HG03064 (cell line): Measurements from ENCODE around the gene OTUD7B.
"Not testable (repeated sequence)": the region's sequence is repeated elsewhere in the genome, so short reads cannot be mapped to it uniquely, and the experiment has no call there.

Experiments
- ATAC-seq: cut with Tn5 transposase; IDR thresholded peaks from one replicate; pipeline ENCODE4 v1.9.1; 2021; ENCODE audit warnings: low read depth; ENCODE audit not compliant: unreplicated experiment

OTUD7B gene

GRCh38 chr1:150010393-150011115 is at the start of gene OTUD7B:
Gene OTUD7B, minus strand, starts transcription at chr1:150010726. Its CDS starts 33,216 bp downstream, at chr1:149977510.
- peak; percentile 66 for ATAC-seq

DNA sequence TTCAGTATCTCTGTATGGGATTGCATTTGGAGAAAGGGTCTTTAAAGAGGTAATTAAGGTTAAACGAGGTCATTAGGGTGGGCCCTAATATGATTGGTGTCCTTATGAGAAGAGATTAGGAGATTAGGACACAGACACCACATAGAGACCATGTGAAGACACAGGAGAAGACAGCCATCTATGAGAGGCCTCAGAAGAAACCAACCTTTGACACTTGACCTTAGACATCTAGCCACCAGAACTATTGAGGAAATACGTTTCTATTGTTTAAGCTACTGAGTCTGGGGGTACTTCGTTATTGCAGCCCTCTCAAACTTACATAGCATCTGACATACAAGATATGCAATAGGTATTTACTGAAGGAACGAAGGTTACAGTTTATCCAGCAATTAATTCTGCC is 49.7 kb upstream of the OTUD7B start:
- ATAC-seq: no peak

DNA sequence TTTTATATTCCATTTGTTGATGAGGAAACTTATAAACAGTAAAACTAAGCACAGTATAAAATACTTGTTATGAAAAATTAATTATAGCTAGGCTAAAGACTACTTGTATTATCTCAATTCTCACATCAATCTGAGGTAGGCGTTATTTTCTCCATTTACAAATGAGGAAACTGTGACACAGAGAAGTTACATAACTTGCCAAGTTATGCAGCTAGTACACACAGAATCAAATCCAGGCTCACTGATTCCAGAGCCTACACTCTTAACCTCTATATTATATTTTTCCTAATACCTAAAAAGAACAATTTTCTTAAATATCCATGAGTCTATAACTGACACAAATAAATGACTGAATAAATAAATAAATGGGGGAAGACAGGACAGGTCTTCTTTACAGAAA is 45.9 kb upstream of the OTUD7B start:
- no peak for ATAC-seq

DNA sequence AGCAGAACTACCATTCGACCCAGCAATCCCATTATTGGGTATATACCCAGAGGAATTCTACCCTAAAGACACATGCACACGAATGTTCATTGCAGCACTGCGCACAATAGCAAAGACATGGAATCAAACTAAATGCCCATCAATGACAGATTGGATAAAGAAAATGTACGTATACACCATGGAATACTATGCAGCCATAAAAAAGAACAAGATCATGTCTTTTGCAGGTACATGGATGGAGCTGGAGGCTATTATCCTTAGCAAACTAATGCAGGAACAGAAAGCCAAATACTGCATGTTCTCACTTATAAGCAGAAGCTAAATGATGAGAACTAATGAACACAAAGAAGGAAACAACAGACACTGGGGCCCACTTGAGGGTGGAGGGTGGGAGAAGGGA is 45.0 kb upstream of the OTUD7B start:
- ATAC-seq: not testable (repeated sequence)

- ATAC-seq: no peak
Measured at GRCh38 chr1:150053926-150054325, 43.4 kb upstream of the OTUD7B start.

DNA sequence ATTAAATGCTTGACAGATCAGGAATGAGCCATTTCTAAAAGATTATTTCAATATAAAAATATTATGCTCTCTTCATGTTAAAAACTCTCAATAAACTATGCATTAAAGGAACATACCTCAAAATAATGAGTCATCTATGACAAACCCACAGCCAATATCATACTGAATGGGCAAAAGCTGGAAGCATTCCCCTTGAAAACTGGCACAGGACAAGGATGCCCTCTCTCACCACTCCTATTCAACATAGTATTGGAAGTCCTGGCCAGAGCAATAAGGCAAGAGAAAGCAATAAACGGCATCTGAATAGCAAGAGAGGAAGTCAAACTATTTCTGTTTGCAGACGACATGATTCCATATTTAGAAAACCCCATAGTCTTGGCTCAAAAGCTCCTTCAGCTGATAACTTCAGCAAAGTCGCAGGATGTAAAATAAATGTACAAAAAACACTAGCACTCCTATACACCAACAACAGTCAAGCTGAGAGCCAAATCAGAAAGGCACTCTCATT is 41.4 kb upstream of the OTUD7B start:
- ATAC-seq: not testable (repeated sequence)

DNA sequence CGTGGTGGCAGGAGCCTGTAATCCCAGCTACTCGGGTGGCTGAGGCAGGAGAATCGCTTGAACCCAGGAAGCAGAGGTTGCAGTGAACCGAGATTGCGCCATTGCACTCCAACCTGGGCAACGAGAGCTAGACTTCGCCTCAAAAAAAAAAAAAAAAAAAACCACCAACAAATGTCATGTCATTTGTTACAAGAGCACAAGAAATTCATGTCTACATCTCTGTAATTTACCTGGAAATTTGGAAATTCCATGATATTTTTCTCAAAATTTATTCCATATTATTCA is 40.5 kb upstream of the OTUD7B start:
- ATAC-seq: no peak

GRCh38 chr1:150049926-150050325 is 39.4 kb upstream of the OTUD7B start:
- no peak for ATAC-seq

DNA sequence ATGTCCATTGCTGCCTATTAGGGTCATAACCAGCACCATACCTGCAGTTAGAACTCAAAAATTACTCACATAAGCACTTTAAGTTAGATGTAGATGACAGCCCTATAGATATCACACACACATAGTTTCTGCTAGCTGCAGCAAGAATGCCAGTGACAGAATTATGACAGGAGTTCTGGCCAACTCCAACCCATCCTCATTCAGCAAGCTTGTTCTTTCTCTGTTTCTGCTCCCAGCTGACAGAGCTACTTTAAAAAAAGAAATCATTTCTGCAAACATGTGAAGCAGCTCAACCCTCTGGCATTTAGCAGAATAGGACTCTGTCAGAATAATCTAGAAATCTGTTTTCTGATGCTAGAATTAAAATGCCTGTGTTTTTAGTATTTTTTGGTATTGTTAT is 23.8 kb upstream of the OTUD7B start:
- no peak for ATAC-seq

DNA sequence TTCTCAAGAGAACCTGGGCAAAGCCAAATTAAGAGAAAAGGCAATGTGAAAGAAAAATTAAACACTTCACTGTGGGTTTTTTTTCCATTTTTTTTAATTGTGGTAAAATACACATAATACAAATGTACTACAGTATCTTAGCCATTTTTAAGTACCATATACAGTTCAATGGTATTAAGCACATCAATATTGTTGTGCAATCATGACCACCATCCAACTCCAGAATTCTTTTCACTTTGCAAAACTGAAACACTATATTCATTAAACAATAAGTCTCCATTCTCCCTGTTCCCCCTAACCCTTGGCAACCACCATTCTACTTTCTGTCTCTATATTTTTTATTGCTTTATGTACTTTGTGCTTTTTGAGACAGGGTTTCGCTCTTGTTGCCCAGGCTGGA is 17.8 kb upstream of the OTUD7B start:
- no peak for ATAC-seq

DNA sequence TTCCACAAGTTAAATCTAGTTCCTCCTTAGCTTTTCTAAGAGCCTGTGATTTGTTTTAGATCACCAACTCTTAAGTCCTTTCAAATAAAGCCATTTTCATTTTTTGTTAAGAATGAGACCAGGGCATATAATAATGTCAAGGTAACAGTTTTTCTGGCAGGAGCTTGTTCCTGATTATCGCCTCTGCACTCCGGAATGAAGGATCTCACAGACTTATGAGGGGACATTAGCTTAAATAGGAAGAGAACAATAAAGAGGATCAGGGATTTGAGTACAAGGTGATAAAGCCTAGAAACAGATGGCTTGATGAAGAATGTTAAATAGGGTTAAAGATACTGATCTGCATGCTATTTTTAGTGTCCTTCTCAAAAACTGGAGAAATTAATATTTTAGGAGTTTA is 13.6 kb upstream of the OTUD7B start:
- ATAC-seq: no peak

- no peak for ATAC-seq
Measured at GRCh38 chr1:150022357-150022756, 11.8 kb upstream of the OTUD7B start.

DNA sequence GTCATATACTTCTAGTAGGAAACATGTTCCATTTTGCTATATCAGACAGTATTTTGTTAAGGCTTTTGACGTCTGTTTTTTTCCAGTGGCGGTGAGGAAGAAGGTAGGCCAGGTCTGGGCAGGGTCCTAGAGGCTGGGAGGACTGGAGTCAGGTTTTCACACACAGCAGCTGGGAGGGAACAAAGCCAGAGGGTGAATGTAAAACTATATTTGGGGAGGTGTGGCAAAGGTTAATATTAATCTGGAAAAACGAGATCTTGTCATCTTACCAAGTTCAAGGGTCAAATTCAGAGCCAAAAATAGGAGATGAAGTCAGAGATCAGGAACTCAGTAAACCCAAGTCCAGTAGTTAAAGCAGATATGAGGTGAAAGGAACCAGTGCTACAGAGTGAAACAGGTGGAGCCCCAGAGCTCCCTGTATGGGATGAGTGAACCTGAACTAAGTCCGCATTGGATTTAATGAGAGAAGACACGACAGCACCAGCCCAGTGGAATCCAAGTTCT is 10.7 kb upstream of the OTUD7B start:
- ATAC-seq: no peak

GRCh38 chr1:150020711-150021110 is 10.2 kb upstream of the OTUD7B start:
- ATAC-seq: no peak

DNA sequence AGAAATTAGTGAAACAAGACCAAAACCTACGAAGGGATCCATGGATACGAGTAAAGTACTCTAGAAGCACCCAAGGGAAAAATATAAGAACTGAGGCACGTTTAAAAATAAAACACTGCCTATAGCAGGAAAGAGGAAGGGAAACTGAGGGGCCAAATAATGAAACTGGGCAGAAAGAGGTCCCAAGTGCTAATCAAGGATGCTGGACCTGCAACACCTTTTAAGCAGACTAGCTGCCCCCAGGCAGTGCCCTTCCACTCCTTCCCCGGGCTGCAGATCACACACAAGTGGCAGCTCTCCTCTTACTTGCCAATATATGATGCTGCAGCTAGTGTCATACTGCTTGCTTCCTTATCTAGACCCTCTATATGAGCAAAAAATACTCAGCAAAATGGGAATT is 7.6 kb upstream of the OTUD7B start:
- no peak for ATAC-seq

GRCh38 chr1:150017206-150017750 is 6.8 kb upstream of the OTUD7B start:
- no peak for ATAC-seq

DNA sequence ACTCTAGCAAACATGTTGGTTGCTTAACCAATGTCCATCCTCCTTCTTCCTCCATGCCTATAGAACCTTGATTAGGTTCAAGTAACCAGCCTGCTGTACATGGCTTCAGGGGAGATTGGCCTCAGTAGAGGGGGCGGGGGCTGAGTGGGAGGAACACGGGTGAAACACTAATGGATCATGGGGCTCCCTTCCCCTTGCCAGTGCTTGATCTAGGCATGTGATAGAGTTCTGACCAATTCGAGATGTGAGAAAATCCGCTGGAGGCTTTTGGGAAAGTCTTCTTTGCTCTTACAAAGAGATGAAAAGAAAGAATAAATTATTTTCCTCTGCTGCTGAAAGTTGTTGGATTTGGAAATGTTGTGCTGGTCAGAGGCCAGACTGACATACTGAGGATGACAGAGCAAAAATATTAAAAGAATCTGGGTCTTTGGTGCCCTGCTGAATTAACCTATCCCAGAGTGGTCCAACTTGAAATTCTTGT is 5.2 kb upstream of the OTUD7B start:
- no peak for ATAC-seq

DNA sequence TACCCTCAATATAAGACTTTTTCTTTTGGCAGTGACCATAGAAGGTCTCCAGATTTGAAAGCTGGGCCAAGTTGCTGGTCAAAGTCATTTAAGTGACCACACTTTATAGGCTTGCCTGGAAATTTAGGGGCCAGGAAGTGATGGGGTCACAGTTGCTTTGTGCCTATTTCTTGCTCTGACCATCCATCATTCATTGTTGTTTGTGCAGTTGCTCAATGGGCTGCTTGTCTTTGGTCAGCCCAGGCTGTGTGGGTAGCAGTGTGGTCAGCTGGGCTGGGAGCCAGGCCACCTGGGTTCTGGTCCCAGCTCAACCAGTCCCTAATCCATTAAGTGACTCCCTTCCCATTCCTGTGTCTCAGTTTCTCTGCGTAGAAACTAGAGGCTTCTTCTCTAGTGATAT is 2.1 kb upstream of the OTUD7B start:
- ATAC-seq: no peak

GRCh38 chr1:150009604-150010392 is 728 bp downstream of the OTUD7B start:
- ATAC-seq: peak; percentile 14

- no peak for ATAC-seq
Measured at GRCh38 chr1:150008699-150009098, 1.8 kb downstream of the OTUD7B start.

DNA sequence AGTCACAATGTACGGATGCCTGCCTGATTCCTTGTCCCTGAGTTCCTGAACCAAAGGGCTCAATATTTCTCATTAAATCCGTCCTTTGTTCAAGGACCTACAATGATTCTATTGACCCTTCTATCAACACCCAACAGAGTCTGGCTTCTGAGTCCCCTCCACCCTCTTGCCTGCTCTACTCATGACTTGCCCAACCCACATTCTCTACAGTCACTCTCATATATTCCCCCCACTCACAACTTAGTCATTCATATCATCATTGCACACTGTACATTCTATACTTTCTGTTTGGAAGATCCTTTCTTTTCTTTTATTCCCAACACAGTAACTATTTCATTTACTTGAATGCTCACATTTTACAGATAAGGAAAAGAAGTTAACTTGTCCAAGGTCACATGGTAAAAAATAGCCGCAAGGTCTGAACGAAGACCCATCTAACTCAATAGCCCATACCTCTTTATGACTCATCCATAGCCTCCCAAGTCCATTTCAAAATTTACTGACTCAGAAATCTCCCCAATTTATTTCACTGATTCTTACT is 3.6 kb downstream of the OTUD7B start:
- ATAC-seq: no peak
